ENCODE data around the gene OR10G3.

- no peak for TF ChIP-seq CTCF (conservative IDR thresholded peaks at IDR 0.05; ENCODE audit: low read length)
- TF ChIP-seq EZH2phosphoT487 (IDR thresholded peaks at IDR 0.05; ENCODE audit: borderline replicate concordance) = no peak
These were observed 35.9 kb downstream of the OR10G3 start for GRCh38 chr14:21543963-21544362.

Measured in Loucy (cell line).